NCI-H510A (cell line): ENCODE data around the gene GRIP1.

Experiments
- DNase-seq: peaks from one replicate; lab custom pipeline; 2025; lab: John Stamatoyannopoulos, UW

GRIP1 gene

DNA sequence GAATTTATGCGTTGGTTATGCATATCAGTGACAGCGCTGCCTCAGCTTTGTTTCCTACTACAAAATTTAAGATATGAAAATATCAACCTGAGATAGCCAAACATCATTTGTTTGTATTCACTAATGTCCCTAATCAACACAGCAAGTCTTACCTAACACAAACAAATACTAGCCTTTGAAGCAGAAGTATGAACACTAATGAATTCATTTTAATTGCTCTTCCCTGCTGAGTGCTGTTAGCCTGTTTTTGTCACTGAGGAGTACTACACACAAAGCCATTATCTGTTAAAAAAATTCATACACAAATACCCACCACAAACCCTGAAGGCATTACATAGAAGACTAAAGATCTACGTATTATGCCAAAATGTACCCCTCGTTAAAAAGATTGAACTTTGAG, 225.8 kb downstream of the GRIP1 start:
- no peak for DNase-seq

- peak; percentile 20 for DNase-seq
These were observed 229.3 kb downstream of the GRIP1 start for GRCh38 chr12:66449531-66449930.

- no peak for DNase-seq
These were observed 231.2 kb downstream of the GRIP1 start for GRCh38 chr12:66447643-66448042.

GRCh38 chr12:66446276-66446675, 232.6 kb downstream of the GRIP1 start:
- no peak for DNase-seq

DNA sequence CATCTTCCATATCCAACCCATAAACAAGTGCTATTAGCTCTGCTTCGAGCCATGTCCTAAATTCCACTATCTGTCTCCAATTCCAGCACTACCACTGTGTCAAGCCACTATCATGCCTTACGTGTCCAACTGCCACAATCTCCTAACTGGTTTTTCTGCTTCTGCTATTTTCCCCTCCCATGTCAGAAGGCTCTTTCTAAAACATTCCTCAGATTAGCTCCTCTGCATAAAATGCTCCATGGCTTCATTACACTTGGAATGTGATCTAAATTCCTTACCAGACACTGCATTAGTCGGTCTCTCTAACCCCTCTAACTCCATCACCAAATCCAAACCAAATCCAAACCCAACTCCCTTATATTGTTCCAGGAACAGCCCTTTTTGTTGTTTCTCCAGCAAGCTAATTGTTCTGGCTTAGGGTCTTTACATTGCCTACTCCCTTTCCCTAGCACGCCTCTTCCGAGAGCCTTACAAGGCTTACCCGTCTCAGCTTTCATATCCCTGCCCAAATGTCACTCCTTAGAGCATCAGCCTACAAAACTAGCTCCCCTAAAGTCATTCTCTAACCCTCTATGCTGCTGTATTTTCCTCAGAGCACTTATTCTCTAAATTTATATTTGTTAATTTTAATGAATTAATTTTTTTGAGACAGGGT, 236.8 kb downstream of the GRIP1 start:
- no peak for DNase-seq

DNA sequence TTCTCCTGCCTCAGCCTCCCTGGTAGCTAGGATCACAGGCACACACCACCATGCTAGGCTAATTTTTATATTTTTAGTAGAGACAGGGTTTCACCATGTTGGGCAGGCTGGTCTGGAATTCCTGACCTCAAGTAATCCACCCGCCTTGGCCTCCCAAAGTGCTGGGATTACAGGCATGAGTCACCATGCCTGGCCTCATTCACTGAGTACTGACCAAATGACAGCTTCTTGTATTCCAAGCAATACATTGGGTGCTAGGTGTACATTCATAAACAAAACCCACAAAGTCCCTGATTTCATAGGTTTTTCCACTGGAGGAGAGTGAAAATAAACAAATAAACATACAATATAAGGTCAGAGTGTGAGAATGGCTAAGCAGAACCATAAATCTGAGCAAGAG, 240.3 kb downstream of the GRIP1 start:
- DNase-seq: no peak

GRCh38 chr12:66430106-66430505, 248.8 kb downstream of the GRIP1 start:
- no peak for DNase-seq

- DNase-seq: no peak
These were observed 250.0 kb downstream of the GRIP1 start for GRCh38 chr12:66428870-66429269.

GRCh38 chr12:66428261-66428660, 250.6 kb downstream of the GRIP1 start:
- no peak for DNase-seq

GRCh38 chr12:66426696-66427095, 252.2 kb downstream of the GRIP1 start:
- no peak for DNase-seq

DNA sequence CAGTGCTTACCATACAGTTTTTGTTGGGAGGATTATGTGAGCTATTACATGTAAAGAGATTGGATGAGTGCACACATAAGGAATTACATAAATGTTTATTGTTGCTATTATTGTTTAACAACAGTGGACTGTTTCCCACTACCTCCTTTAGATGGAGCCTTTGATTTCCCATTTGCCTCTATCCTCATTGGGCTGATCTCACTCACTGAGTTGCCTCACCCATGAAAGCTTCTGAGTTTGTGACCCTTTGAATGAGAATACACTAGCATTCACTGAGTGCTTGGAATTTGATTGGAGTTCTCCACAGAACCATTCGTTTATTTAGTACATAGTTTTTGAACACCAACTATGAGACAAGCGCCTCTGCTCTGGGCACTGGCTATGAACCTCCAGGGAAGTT, 255.6 kb downstream of the GRIP1 start:
- no peak for DNase-seq

DNA sequence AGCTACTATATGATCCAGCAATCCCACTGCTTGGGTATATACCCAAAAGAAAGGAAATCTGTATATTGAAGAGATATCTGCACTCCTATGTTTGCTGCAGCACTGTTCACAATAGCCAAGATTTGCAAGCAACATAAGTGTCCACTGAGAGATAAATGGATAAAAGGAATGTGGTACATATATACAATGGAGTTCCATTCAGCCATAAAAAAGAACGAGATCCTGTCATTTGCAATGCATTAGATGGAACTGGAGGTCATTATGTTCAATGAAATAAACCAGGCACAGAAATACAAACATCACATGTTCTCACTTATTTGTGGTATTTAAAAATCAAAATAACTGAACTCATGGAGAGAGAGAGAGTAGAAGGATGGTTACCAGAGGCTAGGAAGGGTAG, 260.0 kb downstream of the GRIP1 start:
- no peak for DNase-seq

DNA sequence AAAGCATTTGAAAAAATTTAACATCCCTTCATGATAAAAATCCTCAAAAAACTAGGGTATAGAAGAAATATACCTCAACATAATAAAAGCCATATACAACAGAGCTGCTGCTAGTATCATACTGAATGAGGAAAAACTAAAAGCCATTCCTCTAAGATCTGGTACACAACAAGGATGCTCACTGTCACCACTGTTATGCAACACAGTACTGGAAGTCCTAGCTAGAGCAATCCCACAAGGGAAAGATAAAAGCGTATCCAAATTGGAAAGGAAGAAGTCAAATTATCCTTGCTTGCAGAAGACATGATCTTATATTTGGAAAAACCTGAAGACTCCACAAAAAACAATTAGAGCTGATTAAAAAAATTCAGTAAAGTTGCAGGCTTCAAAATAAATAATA, 261.7 kb downstream of the GRIP1 start:
- no peak for DNase-seq

DNA sequence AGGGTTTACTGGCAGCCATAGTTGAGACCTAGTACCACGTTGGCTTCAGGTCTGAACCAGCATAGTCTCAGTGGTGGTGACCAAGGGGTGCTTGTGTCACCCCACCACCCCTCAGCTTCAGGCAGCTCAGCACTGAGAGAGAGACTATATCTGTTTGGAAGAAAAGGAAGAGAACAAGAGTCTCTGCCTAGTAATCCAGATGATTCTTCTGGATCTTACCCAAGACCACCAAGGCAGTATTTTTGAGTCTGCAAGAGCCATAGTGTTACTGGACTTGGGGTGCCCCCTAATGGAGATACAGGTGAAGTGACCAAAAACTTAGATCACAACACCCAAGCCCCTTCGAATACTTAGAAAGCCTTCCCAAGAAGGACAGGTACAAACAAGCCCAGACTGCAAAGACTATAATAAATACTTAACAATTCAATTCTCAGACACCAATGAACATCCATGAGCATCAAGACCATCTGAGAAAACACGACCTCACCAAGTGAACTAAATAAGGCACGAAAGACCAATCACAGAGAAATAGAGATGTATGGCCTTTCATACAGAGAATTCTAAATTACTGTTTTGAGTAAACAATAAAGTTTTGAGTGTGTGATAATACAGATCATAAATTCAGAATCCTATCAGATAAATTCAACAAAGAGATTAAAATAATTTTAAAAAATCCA, 269.5 kb downstream of the GRIP1 start:
- DNase-seq: no peak

DNA sequence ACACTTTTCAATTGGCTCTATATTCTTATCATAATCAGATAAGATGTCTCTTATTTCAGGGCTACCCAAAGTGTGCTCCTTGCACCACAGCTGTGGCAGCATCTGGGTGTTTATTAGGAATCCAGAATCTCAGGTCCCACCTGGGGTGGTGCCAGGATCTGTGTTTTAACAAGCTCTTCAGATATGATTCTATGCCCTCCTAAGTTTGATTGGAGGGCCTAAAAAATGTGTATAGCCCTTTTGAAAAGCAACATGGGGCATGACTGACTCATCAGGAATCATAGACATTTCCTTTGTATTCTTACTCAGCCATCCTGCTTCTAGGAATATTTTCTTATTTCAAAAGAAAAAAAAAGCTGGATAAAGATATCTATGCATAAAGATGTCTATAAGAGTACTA, 273.5 kb downstream of the GRIP1 start:
- no peak for DNase-seq

- DNase-seq: peak; percentile 50
These were observed 275.1 kb downstream of the GRIP1 start for GRCh38 chr12:66403746-66404145.

DNA sequence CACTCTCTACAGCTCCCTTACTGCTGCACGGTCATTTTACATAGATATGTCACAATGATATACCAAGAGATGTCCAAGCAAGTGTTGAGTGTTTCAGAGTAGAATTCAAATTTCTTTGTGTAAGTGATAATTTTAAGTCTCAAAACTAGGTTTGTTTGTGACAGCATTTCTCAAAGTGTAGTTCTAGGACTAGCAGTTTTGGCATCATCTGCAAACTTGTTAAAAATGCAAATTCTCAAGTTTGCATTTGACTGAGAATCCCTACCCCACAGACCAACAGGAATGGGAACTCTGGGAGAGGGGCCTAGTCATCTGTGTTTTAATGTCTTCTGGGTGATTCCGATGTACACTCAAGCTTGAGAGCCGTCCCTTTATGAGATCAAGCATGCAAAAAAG, 279.0 kb downstream of the GRIP1 start:
- DNase-seq: no peak

GRCh38 chr12:66398931-66399910, 279.7 kb downstream of the GRIP1 start:
- DNase-seq: no peak

DNA sequence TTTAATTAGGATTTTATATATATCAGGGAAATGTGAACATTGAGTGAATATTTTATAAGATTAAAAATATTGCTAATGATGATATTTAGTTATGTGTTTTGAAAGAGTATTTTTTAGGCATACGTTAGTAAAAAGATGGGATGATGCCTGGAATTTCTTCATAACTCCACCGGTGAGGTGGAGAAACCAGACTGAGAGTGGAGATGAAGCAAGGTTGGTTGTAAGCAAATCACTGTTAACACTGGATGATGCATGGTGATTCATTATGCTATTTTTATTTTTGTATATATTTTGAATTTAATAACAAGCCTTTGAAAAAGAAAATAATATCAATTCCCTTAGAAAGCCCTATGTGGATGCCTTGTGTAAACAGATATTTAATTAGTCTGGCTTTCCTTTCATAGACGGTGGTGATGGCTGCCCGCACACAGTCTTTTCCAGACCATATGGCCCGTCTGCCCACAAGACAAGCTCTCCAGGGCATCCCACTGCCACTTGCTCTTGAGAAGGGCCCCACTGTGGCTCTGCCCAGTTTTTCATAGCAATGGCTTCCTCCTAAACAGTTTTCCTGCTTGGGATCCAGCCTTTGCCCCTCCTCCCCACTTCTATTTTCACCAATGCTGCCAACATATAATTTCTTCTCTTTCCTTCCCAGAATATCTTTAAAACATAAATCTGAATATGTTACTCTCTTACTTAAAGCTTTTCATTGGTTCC, 281.1 kb downstream of the GRIP1 start:
- DNase-seq: no peak

GRCh38 chr12:66393890-66394289, 285.0 kb downstream of the GRIP1 start:
- no peak for DNase-seq

- no peak for DNase-seq
These were observed 286.5 kb downstream of the GRIP1 start for GRCh38 chr12:66392266-66392915.

DNA sequence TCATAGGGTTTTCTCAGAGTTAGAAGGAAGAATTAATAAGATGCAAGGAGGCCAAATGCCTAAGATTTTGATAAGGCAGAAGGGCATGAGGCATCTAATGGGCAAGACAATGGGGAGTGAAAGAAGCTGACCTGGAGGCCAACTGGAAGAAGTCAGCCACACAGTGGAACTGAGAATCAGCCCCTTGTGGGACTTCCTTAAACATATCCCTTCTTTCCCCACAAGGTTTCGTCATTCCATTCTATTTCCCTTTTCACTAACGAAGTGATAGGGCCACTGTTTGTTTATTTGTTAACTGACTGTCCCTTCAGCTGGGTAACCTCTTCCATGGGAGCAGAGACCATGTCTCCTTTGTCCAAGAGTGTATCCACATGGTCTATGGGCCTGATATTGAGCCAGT, 290.4 kb downstream of the GRIP1 start:
- no peak for DNase-seq
